SU-DHL-6 (cell line): Measurements from ENCODE around the gene SNX22.

Experiments used
- H2AFZ ChIP-seq: fragments of 200-600 bp; sonication (generic); 2 replicates; pipeline ENCODE4 v1.6.1; 2014; ENCODE audit warnings: low read depth, mild to moderate bottlenecking, moderate library complexity, mixed read lengths, antibody characterized with exemption, low read length; ENCODE audit not compliant: severe bottlenecking
- H3F3A ChIP-seq: fragments of 200-600 bp; shearing (Covaris generic); 2 replicates; pipeline ENCODE4 v1.6.0; 2016; ENCODE audit warnings: antibody characterized with exemption, mild to moderate bottlenecking; ENCODE audit not compliant: insufficient read depth
- H3K27ac ChIP-seq: fragments of 200-600 bp; sonication (generic); 2 replicates; pipeline ENCODE4 v1.5.1; 2016; ENCODE audit warnings: low read depth, mild to moderate bottlenecking, low read length, moderate library complexity, mixed read lengths
- H3K27me3 ChIP-seq: fragments of 200-600 bp; sonication (generic), shearing (Covaris generic); 2 replicates; pipeline ENCODE4 v1.6.0; 2014; ENCODE audit warnings: mild to moderate bottlenecking, low read length
- H3K36me3 ChIP-seq: fragments of 200-600 bp; sonication (generic); 2 replicates; pipeline ENCODE4 v1.6.1; 2014; ENCODE audit warnings: mild to moderate bottlenecking, low read length, mixed read lengths
- H3K4me2 ChIP-seq: fragments of 300-600, 200-600 bp; shearing (Covaris generic), sonication (generic); 2 replicates; pipeline ENCODE4 v1.6.0; 2014; ENCODE audit warnings: low read length, low read depth, mild to moderate bottlenecking; ENCODE audit not compliant: poor library complexity, severe bottlenecking
- H3K4me3 ChIP-seq: fragments of 200-600 bp; sonication (generic); 2 replicates; pipeline ENCODE4 v1.5.1; 2014; ENCODE audit warnings: antibody characterized with exemption, low read length, mild to moderate bottlenecking, mixed read lengths; ENCODE audit not compliant: insufficient read depth, poor library complexity, severe bottlenecking
- H3K79me2 ChIP-seq: fragments of 200-600 bp; sonication (generic); 2 replicates; pipeline ENCODE4 v1.6.1; 2014; ENCODE audit warnings: mild to moderate bottlenecking, low read length, moderate library complexity; ENCODE audit not compliant: insufficient read depth
- H3K9ac ChIP-seq: fragments of 200-600 bp; sonication (generic); 2 replicates; pipeline ENCODE4 v1.7.0; 2014; ENCODE audit warnings: mild to moderate bottlenecking, low read length
- H3K9me2 ChIP-seq: fragments of 200-600 bp; sonication (generic); replicated peaks from 2 replicates; pipeline ENCODE4 v1.6.1; 2014; ENCODE audit warnings: low read length; ENCODE audit not compliant: insufficient read depth
- H3K9me3 ChIP-seq: fragments of 200-600 bp; sonication (generic); 2 replicates; pipeline ENCODE4 v1.6.1; 2014; ENCODE audit warnings: low read length, mixed read lengths; ENCODE audit not compliant: insufficient read depth
- H4K20me1 ChIP-seq: fragments of 200-600 bp; sonication (generic); 2 replicates; pipeline ENCODE4 v1.6.1; 2014; ENCODE audit warnings: low read depth, mild to moderate bottlenecking, antibody characterized with exemption, low read length, moderate library complexity, mixed read lengths
- EZH2phosphoT487 ChIP-seq: fragments of 200-600 bp; sonication (generic), shearing (Covaris generic); conservative IDR thresholded peaks from 2 replicates; pipeline ENCODE4 v1.6.1; 2018; ENCODE audit warnings: mild to moderate bottlenecking, antibody characterized with exemption, low read length, moderate library complexity, mixed read lengths
- TF ChIP-seq, protein P1 (sequence below): fragments of 200-600 bp; sonication (generic); IDR thresholded peaks from one replicate; pipeline ENCODE4 v1.5.1; 2017; ENCODE audit warnings: antibody characterized with exemption, mild to moderate bottlenecking, low read length, moderate library complexity; ENCODE audit not compliant: insufficient read depth, poor library complexity, severe bottlenecking

The SNX22 gene

DNA sequence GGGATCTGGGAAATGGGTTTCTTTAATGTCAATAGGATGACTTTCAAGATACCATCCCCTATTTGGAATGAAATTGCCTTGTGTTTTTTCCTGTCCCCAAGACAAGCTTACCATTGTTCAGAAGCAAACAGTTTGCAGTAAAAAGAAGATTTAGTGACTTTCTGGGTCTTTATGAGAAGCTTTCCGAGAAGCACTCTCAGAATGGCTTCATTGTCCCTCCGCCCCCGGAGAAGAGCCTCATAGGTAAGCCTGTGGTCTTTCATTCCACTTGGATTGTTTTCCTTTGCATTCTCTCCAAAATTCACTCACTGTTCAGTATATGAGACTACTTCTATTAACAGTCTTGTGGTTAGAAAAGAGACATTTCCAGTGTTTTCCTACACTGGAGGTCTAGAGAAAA lies 25.6 kb upstream of the SNX22 start:
- no peak overlapping the region for H2AFZ ChIP-seq
- no peak overlapping the region for H3K4me2 ChIP-seq
- H3K36me3 ChIP-seq: peaks cover 24% of the 10 kb centered on the region; the same call in 1 of the 2 replicates
- H3K27me3 ChIP-seq: no peaks in the 10 kb centered on the region
- H3K27ac ChIP-seq: no peak overlapping the region
- no peaks in the 10 kb centered on the region for H4K20me1 ChIP-seq
- no peaks in the 10 kb centered on the region for H3K9me2 ChIP-seq
- TF ChIP-seq EZH2phosphoT487: no peak
- TF ChIP-seq, protein P1, sequence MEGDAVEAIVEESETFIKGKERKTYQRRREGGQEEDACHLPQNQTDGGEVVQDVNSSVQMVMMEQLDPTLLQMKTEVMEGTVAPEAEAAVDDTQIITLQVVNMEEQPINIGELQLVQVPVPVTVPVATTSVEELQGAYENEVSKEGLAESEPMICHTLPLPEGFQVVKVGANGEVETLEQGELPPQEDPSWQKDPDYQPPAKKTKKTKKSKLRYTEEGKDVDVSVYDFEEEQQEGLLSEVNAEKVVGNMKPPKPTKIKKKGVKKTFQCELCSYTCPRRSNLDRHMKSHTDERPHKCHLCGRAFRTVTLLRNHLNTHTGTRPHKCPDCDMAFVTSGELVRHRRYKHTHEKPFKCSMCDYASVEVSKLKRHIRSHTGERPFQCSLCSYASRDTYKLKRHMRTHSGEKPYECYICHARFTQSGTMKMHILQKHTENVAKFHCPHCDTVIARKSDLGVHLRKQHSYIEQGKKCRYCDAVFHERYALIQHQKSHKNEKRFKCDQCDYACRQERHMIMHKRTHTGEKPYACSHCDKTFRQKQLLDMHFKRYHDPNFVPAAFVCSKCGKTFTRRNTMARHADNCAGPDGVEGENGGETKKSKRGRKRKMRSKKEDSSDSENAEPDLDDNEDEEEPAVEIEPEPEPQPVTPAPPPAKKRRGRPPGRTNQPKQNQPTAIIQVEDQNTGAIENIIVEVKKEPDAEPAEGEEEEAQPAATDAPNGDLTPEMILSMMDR: no peak
- no peak overlapping the region for H3K9ac ChIP-seq
- H3K79me2 ChIP-seq: no peaks in the 10 kb centered on the region
- no peaks in the 10 kb centered on the region for H3K9me3 ChIP-seq
- no peak overlapping the region for H3K4me3 ChIP-seq
- H3F3A ChIP-seq: no peaks in the 10 kb centered on the region

DNA sequence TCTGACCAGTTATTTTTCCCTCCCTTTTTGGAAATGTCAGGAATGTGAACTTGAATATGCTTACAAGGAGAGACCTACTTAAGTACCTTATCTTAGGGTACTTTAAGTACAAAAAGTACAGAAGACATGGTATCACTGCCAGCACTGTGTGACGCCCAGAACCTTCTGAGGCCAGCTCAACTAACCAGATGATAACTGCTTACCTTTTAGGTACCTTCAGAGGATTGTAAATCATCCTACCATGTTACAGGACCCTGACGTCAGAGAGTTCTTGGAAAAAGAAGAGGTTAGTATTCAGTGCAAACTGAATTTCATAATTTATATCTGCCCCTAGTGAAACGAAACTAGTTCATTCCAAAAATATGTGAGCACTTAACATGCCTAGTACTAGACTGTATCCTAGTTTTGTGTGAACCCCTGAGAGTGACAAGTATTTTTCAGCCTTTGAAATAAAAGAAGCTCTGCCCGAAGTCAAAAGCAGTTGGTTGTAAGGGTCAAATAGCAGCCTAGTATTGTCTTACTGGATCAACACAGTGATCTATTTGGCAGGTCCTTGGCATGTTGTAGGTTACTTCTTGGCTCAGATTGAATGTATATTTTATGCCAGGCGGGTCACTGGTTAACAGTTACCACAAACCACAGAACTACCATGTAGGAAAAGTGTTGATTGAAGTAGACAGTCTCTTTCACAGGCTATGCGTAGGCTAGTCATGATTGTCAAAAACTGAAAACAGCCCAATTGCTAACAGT lies 23.8 kb upstream of the SNX22 start:
- TF ChIP-seq, protein P1: no peak
- no peak for TF ChIP-seq EZH2phosphoT487
- Histone ChIP-seq H3K36me3 (peaks cover 22% of the 10 kb centered on the region; the same call in 1 of the 2 replicates), H4K20me1 (no peaks in the 10 kb centered on the region), H3K79me2 (no peaks in the 10 kb centered on the region), H3F3A (no peaks in the 10 kb centered on the region), H3K9ac (no peak overlapping the region), H2AFZ (no peak overlapping the region), H3K4me3 (no peak overlapping the region), H3K27ac (no peak overlapping the region), H3K27me3 (no peaks in the 10 kb centered on the region), H3K9me2 (no peaks in the 10 kb centered on the region), H3K9me3 (no peaks in the 10 kb centered on the region), H3K4me2 (no peak overlapping the region)

DNA sequence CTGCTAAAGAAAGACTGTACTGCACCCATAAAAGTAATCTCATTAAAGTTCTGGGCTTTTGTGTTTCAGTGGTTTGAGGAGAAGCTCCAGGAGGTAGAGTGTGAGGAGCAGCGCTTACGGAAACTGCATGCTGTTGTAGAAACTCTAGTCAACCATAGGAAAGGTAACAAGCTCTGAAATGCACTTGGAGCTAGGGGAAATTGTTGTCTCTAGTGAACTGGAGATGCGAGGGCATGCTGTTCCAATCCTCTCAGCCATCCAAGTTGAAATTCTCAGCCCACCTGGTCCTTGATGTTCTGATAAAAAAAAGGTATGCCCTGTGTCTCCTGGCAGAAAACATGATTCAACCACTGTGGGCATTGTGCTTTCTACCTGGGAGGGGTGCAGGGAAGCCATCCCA lies 21.4 kb upstream of the SNX22 start:
- Histone ChIP-seq H3K27ac (no peak overlapping the region), H3K27me3 (no peaks in the 10 kb centered on the region), H3F3A (no peaks in the 10 kb centered on the region), H3K9ac (no peak overlapping the region), H2AFZ (no peak overlapping the region), H3K4me2 (no peak overlapping the region), H4K20me1 (no peaks in the 10 kb centered on the region), H3K36me3 (peaks cover 18% of the 10 kb centered on the region; the same call in 1 of the 2 replicates), H3K79me2 (no peaks in the 10 kb centered on the region), H3K9me3 (no peaks in the 10 kb centered on the region), H3K9me2 (no peaks in the 10 kb centered on the region), H3K4me3 (no peak overlapping the region)
- TF ChIP-seq, protein P1: no peak
- TF ChIP-seq EZH2phosphoT487: no peak
